ENCODE data around the gene DNAJC8. TPM values are rescaled to one million over a fixed set of nuclear protein-coding genes. Genes with fewer than 3 reads are reported as not detected.

DNAJC8 gene, protein sequence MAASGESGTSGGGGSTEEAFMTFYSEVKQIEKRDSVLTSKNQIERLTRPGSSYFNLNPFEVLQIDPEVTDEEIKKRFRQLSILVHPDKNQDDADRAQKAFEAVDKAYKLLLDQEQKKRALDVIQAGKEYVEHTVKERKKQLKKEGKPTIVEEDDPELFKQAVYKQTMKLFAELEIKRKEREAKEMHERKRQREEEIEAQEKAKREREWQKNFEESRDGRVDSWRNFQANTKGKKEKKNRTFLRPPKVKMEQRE
- polyA plus RNA-seq (ENCODE audit: insufficient read length in 4 of 4): 100 to 1,000 TPM; 146 to 175 (median 157) TPM

DNA sequence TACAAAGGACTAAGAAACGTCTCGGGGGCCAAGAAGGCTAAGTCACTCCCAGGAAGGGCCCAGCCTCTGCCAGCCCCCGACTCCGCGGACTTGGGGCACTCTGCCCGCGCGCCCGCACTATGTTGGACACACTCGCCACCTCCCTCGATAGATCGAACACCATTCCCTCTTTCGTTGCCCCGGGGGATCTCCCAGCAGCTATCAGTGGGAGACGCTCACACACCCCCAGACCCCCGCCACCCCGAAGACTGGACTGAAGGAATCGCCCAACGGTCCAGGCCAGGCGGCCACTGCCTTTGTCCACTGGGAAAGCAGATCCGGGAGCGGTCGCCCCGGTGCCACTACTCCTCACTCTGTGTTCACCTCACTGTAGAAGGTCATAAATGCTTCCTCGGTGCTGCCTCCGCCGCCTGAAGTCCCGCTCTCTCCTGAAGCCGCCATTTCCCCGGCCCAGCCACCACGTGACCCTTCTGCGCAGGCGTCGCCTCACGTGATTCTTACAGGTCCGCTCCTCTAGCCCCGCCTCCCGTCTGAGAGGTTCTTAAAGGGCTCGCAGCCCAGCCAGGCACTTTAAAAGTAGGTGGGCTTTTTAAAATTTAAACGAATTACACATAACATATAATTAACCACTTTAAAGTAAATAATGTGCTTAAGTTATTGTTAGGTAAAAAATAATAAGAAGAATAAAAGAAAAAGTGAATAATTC is at the start of gene DNAJC8:
DNAJC8 (minus strand) TSS at position 472 of the 706 bp plus-strand sequence; CDS start at position 441, 31 bp downstream.
- DNase-seq (ENCODE audit: low read depth in 4 of 4, low spot score in 2 of 4): peak in 2 of 4 donors; percentile 77 to 90

DNA sequence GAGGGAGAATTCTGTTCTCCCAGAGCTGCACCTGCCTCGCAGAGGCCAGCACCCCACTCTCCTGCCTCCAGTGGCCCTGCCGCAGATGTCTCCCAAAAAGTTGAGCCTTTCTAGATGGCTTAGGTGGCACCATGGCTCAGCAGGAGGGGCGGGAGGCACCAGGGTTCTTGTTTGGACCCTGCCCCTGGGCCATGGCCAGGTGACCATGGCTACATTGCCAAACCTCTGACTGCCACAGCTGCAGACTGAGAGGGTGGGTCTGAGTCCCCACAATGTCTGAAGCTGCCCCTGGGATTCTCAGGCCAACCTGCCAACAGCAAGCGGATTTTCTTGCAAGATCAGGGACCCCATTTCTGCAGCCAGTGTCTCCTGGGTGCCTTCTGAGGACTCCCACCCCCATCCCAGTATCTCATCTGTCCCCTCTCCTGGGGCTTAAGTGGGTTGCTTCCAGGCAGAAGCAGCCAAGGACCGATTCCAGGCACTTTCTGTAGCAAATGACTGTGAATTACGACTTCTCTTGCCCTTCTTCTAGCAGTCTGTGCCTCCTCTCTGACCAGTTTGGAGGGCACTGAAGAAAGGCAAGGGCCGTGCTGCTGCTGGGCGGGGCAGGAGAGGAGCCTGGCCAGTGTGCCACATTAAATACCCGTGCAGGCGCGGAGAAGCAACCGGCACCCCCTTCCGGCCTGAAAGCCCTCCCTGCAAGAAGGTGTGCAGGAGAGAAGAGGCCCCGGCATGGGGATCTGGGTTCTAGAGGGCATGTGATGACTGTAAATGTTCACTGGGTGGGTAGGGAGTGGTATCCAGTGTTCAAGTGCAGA is 49.0 kb upstream of the DNAJC8 start:
- DNase-seq (ENCODE audit: low read depth in 4 of 4, low spot score in 2 of 4): no peak

DNA sequence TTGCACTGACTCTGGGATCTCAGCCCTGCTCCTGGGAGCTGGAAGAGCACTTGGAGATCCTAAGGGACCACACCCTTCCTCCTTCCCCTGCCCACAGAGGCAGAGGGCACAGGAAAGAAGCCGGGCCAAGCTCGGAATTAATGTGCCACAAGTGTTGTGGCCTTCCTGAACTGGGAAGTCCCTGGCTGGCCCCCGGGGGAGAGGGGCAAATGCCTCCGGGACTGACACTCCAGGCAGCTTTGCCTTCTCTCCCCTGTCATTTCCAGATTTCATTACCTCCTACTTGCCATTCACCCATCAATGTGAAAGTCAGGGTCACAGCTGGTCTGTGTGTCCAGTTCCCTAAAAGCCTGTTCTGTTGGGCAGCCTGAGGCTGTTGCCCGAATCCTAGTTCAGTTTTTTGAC is 48.1 kb upstream of the DNAJC8 start:
- no peak for DNase-seq (ENCODE audit: low read depth in 4 of 4, low spot score in 2 of 4)

DNA sequence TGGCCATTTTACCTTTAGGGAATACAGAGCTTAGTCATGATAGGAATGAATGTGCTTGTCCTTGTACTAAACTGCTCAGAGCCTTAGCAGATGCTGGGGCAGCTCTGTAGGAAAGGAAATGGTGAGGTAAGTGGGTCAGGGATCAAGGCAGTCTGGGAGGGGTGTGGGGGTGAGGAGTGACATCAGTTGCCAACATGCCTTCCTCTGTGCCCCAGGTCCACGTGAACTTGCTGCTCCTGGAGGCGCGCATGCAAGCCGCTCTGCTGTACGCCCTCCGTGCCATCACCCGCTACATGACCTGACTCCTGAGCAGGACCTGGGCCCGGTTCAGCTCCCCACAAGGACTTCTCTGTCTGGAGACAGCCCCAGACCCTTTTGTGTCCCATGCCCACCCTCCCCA is 47.7 kb upstream of the DNAJC8 start:
- no peak for DNase-seq (ENCODE audit: low read depth in 4 of 4, low spot score in 2 of 4)

DNA sequence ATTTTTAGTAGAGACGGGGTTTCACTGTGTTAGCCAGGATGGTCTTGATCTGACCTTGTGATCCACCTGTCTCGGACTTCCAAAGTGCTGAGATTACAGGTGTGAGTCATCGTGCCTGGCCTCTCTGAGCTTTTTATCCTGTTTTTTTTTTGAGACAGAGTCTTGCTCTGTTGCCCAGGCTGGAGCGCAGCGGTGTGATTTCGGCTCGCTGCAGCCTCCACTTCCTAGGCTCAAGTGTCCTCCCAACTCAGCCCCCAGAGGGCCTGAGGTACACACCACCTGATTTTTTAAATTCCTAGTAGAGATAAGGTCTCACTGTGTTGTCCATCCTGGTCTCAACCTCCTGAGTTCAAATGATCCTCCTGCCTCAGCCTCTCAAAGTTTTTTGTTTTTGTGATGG is 46.9 kb upstream of the DNAJC8 start:
- no peak for DNase-seq (ENCODE audit: low read depth in 4 of 4, low spot score in 2 of 4)

DNA sequence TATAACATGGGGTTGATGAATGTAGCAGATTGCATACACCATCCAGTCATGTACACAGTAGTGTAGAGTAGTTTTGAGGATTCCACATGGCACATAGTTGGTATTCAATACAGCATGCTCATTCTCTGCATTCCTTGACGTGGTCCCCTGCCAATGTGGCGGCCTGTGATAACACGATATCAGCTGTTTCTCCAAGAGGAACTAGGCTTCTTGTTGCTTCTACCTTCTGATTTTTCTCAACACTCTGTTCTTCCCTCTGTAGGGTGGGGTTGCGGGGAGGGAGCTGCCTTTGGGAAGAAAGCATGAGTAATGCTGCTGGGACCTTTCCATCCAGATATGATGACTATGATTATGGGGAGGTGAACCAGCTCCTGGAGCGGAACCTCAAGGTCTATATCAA is 45.9 kb upstream of the DNAJC8 start:
- DNase-seq (ENCODE audit: low read depth in 4 of 4, low spot score in 2 of 4): no peak

DNA sequence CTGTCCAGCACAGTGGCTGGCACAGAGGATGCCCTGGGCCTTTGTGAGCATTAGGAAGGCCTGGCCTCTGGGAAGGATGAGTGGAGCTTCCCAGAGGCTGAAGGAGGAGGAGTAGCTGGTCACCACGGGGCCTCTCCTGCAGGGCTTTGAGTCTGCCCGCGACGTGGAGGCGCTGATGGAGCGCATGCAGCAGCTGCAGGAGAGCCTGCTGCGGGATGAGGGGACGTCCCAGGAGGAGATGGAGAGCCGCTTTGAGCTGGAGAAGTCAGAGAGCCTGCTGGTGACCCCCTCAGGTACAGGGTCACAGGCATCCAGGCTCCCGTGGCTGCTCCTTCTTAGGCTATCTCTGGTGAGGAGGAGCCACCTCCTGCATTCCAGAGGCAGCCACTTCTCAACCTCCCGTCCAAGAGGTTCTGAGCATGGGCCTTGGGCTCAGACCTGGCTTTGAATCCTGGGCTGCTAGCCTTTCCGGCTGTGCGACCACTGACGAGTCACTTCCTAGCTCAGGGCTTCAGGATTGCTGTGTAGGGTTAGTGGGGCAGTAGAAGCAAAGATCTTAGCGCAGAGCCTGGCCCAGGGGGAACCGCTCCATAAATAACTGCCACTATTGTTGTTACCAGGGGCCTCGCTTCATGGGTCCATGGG is 40.5 kb upstream of the DNAJC8 start:
- DNase-seq (ENCODE audit: low read depth in 4 of 4, low spot score in 2 of 4): no peak

DNA sequence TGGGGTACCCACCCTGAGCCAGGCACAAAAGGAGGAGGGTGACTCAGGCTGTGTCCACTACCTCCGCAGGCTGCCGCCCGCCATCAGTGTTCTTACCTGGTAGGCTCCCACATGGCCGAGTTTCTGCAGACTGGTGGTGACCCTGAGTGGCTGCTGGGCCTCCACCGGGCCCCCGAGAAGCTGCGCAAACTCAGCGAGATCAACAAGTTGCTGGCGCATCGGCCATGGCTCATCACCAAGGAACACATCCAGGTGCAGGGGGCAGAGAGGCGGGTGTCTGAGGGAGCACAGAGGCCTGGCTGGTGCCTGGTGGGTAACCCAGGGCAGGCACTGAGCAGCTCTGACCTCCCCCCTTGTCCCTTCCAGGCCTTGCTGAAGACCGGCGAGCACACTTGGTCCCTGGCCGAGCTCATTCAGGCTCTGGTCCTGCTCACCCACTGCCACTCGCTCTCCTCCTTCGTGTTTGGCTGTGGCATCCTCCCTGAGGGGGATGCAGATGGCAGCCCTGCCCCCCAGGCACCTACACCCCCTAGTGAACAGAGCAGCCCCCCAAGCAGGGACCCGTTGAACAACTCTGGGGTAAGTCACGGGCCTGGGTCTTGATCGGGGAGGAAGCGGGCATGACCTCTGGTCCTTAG is 39.5 kb upstream of the DNAJC8 start:
- DNase-seq (ENCODE audit: low read depth in 4 of 4, low spot score in 2 of 4): no peak

DNA sequence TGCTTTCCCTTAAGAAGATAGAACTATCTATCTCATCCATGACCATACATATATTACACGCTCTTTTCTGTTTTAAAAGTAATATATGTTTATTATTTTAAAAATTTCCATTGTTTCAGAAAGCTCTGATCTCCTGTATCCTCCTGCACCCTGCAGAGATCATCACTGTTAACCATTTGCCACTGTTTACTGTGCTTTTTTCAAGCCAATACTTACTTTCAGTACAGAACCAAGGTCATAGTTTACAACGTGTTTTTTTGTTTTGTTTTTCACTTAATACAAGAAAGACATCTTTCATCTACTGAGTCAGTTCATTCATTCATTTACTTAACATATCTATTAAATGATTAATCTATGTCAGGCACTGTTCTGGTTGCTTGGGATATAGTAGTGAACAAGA is 36.7 kb upstream of the DNAJC8 start:
- DNase-seq (ENCODE audit: low read depth in 4 of 4, low spot score in 2 of 4): no peak

DNA sequence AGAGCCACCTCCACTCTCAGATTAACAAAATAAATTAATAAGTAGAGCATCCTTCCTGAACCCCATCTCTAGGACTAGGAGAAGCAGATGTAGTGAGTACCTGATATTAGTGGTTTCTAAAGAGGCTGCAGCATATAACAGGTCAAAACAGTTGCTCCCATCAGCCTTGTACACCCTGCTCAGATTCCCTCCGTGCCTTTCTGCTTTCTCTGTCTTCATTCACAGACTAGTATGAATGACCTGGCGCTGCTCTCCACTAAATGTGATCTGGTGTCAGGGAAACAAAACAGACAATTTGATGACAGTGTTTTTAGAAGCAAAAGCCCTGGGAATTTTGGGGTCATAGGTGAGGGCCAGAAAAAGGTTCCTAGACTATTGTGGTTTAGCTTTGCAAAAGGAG is 34.8 kb upstream of the DNAJC8 start:
- DNase-seq (ENCODE audit: low read depth in 4 of 4, low spot score in 2 of 4): no peak

DNA sequence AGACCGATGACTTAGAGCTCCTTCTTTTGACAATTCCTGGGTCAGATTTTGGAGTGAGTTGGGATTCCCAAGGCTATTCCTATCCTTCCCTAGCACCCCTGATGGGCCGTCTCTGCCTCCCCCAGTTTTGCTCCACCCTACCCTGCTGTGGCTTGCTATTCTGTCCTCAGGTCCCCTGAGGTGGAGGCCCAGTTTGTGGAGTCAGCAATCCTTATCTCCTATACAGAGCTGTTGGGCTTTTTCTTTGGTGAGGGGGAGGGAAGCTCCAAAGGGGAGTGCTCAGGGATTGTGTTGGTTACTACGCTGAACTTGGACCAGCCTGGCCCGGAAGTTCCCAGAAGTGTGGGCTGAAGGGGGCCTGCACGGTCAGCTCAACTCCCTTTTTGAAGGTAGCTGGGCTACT is 34.1 kb upstream of the DNAJC8 start:
- no peak for DNase-seq (ENCODE audit: low read depth in 4 of 4, low spot score in 2 of 4)

DNA sequence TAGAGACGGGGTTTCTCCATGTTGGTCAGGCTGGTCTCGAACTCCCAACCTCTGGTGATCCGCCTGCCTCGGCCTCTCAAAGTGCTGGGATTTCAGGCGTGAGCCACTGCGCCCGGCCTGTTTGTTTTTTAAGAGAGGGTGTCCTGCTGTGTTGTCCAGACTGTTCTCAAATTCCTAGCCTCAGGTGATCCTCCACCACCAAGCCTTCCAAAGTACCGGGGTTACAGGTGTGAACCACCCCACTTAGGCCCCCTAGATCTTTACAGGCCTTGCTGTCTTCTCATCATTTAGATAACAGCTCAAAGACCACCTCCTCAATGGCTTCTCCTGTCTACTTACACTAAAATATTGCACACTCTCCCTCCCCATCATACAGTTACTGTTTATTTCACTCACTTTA is 32.7 kb upstream of the DNAJC8 start:
- DNase-seq (ENCODE audit: low read depth in 4 of 4, low spot score in 2 of 4): no peak

DNA sequence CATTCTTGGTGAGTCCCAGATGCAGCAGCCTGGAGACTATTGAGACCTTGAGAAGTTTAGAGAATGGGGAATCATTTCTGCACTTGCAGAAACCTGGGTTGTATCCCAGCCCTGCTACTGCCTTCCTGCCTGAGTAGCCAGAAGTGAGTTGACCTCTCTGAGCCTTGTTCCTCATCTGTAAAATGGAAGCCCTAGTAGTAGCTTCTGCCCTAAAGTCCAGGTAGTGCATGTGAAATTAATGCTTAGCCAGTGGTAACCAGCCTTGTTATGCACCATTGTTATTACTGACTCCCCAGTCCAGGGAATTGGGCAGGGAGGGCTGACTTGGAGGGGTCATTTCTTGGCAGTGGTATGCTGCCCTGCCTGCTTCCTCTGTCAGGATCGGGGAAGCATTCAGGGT is 32.1 kb upstream of the DNAJC8 start:
- DNase-seq (ENCODE audit: low read depth in 4 of 4, low spot score in 2 of 4): no peak

DNA sequence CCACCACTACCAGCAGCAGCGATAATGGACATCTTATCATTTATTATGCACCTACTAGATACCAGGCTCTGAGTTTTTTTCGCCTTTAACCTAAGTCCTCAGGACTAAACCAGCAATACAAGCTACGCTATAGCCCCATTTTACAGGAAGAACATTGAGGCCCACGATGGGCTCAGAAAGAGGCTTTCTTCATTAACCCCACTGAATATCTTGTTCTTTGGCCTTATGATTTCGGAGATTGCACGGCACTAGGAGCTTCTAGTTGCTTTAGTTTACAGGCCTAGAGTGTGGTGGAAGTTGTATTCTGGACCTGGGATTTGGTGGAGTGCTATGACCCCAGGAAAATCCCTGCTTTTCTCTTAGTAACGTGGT is 28.0 kb upstream of the DNAJC8 start:
- no peak for DNase-seq (ENCODE audit: low read depth in 4 of 4, low spot score in 2 of 4)

DNA sequence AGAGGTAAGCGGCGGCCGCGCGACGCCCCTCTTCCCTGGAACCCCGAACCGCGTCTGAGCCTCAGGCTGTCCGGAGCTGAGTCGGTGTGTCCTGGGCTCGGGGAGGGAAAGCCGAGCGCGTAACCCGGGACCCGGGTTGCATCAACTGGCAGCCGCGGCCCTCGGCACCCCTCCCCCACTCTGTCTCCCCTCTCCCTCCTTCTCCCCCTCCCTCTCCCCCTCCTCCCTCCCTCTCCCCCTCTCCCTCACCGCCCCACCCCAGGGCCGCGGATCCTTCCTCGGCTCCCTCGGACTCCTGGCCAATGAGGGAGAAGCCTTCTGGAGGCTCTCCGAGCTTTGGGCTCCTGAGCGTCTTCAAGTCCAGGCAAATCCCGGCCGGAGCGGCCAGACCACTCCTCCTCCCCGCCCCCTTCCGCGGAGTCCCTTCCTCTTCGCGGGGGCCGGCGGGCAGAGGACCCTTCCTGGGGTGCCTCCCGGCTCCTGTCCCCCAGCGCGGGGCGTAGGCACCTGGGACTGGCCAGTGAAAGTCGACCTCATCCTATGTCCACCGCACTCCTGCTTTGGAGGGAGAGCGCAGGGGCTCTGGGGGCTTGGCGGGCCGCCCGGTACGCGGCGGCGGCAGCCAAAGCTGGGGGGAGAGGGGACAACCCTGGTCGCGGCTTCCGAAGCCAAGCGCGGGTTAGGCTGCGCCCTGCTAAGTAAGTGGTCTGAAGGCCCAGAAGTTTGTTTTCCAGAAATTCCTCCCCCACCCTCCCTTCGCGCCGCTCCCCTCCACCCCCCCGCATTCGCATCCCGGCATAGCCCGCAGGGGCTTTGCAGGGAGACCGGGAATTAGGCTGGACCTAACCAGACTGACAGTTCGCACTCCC is 27.3 kb upstream of the DNAJC8 start:
- DNase-seq (ENCODE audit: low read depth in 4 of 4, low spot score in 2 of 4): peak in 1 of 4 donors; percentile 73

DNA sequence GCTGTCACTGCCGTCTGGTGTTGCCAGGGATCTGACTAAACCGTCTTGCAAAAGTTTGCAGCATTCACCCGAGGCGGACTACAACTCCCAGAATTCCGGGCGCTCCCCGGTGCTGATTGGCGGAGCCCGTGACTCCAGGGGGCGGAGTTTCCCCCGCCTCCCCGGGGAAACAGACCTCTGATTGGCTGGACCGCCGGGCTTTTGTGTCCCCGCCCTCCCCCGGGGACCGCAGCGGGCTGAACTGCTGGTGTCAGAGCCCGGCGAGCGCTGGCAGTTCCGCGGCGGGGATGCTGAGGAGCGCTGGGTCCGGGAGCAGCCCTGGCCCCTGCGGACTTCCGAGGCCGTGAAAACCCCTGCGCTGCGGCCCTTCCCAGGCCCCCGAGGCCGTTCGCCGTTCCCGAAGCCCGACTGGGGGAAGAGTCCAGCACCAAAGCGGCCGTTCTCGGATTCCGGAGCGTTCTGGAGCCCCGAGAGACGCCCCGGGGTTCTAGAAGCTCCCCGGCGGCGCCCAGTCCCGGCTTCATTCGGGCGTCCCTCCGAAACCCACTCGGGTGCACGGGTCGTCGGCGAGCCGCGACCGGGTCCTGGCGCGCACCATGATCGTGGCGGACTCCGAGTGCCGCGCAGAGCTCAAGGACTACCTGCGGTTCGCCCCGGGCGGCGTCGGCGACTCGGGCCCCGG is 26.6 kb upstream of the DNAJC8 start, which contains the start of gene SESN2:
SESN2 (plus strand) TSS at position 267 of the 682 bp plus-strand sequence; CDS start at position 597, 330 bp downstream.
- DNase-seq (ENCODE audit: low read depth in 4 of 4, low spot score in 2 of 4): peak; percentile 86 to 98 (median 93)

DNA sequence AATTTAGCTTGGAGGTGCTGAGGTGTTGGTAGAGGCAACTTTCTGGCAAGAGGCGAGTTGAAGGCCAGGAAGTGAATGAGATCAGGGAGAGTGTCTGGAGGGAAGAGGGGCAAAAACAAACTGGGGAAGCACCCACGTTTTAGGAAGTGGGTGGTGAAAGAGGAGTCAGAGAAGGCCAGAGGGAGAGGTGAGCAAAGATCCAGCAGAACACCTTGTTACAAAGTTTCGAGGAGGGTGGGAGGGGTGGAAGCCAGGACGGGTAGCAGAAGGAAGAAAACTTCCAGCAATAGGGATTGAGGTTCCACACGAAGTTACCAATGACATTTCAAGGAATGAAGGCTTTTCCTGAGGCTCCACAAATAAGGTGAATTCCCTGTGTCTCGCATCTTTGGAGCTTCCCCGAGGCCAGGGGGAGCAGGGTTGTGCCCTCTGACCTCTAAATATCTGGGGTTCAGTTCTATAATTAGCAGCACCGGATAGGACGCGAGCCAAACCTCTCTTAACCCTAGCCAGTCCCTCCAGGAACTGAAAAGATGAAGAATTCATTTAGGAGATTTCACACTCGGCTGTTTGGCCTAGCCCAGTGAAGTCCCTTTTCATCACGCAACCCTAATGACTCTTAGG is 25.9 kb upstream of the DNAJC8 start:
- no peak for DNase-seq (ENCODE audit: low read depth in 4 of 4, low spot score in 2 of 4)

DNA sequence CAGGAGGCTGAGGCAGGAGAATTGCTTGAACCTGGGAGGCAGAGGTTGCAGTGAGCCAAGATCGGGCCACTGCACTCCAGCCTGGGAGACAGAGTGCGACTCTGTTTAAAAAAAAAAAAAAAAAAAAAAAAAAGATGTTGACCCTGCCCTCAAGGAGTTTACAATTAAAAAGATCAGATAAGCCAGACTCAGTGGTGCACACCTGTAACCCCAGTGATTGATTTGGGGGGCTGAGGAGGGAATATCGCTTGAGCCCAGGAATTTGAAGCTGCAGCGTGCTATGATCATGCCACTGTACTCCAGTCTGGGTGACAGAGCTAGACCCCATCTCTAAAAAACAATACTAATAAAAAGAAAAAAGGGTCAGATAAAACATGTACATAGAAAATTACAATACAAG is 24.9 kb upstream of the DNAJC8 start:
- no peak for DNase-seq (ENCODE audit: low read depth in 4 of 4, low spot score in 2 of 4)
